HG03039 (cell line): ENCODE results near the gene CRYBA1.

Experiments used
- ATAC-seq: cut with Tn5 transposase; IDR thresholded peaks from one replicate; pipeline ENCODE4 v1.9.1; 2021; ENCODE audit warnings: mild to moderate bottlenecking, moderate library complexity; ENCODE audit not compliant: unreplicated experiment

CRYBA1 gene

GRCh38 chr17:29278692-29279091, 32.0 kb downstream of the CRYBA1 start:
- no peak for ATAC-seq

- ATAC-seq = no peak
Observed at GRCh38 chr17:29279397-29280070, 32.9 kb downstream of the CRYBA1 start.

DNA sequence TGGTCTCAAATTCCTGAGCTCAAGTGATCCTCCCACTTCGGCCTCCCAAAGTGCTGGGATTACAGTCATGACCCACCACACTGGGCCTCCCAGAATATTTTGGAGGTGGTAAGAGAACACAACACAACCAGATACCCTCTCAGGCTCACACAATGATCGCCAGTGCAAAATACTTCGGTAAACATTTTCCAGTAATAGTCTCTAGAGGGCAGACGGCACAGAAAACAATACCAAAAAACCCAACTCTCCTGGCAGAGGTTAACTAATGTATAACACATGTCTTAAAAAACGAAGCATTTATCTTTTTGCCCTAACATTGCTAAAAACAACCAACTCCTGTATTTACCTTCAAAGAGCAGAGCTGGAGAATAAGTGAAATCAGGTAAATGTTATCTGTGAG, 36.8 kb downstream of the CRYBA1 start:
- no peak for ATAC-seq

DNA sequence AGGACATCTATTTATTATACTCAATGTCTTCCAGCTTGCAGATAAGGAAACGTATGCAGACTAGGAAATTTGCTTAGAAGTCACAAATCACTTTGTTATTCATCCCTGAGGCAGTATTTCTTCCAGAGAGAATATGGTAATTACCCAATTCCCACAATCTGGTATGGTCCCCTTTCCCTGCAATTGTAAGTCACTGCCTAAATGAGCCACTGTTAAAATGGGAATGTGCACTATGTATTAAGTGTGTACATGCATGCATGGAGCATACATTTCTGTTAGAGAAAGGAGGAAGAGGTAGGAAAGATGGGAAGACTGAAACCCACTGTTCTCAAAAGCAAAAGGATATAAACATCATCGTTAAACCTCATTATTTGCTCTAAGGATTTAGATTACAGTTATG, 37.3 kb downstream of the CRYBA1 start:
- no peak for ATAC-seq

- ATAC-seq = no peak
Observed at GRCh38 chr17:29289852-29290251, 43.2 kb downstream of the CRYBA1 start.

DNA sequence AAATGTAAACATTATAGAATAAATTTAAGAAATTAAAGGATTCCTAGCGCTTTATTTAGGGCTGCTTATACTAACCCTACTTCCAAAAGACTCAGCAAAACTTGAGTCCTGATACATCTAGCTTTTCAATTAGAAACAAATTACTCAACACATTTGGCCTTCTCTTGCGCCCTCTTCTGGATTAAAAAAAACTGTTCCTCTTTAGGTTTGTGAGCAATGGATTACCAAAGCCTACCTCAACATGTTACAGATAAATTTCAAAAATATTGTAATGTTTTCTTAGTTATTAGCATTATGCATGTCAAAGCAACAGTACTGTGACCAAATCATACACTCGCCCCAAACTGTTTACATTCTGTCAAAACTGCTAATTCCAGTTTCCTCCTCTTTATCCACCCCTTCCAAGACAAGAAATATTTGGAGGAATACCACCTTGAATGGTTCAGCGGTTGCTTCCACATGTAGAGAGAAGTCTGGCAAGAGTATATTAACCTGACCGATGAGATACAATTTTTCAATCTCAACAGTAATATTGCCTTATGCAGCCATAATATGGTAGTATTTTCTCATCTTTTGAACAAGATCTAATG, 44.6 kb downstream of the CRYBA1 start:
- no peak for ATAC-seq

GRCh38 chr17:29292071-29292991, 45.7 kb downstream of the CRYBA1 start:
- no peak for ATAC-seq

- ATAC-seq = no peak
Observed at GRCh38 chr17:29292992-29293889, 46.6 kb downstream of the CRYBA1 start.

DNA sequence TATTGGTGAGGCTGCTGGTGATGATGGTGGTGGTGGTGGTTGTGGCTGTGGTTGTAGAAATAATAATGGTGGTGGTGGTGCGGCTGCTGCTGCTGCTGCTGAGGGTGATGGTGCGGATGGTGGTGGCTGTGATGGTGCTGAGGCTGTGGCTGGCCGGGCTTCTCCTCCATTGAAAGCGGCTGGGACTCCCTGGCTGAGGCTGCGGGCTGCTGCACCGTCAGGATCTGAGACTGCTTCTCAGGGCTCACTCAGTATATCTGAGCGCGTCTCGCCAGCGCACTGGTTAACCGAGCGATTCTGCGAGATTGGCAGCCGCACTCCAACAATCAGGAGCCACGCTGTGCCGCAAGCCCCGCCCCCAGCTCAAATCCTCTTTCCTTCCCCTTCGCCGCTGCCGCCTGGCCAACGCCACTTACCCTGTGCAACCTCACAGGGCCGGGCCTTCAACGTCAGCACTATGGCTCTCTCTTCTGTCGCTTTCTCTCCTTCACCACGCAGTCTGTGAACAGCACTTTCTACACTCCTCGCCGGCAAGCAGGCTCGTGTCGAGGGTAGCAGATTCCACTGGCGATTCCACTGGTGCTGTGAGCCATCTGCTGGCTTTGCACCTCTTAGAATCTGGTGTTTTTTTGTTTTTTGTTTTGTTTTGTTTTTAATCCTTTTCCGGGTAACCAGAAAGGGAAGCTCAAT, 47.4 kb downstream of the CRYBA1 start, which contains the start of gene NUFIP2:
Gene NUFIP2 (minus strand): TSS at position 259 of the 690 bp plus-strand sequence. CDS start 89 bp downstream, at position 170.
- ATAC-seq = peak; percentile 73

DNA sequence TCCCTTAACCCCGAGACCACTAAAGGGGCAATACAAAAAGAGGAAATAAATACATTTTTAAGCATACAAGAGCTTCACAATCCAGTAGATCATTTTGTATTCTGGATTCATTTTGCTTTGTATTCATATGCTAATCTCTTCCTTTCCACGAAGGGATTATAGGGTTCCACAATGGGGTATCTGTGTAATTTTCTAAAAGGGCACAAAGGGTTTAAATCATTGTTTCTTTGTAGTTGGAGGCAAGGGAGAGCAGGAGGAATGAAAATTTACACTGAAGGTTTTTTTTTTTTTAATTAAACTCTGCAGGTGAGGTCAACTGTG, 47.9 kb downstream of the CRYBA1 start:
- no peak for ATAC-seq

- no peak for ATAC-seq
Observed at GRCh38 chr17:29295420-29295819, 48.8 kb downstream of the CRYBA1 start.

DNA sequence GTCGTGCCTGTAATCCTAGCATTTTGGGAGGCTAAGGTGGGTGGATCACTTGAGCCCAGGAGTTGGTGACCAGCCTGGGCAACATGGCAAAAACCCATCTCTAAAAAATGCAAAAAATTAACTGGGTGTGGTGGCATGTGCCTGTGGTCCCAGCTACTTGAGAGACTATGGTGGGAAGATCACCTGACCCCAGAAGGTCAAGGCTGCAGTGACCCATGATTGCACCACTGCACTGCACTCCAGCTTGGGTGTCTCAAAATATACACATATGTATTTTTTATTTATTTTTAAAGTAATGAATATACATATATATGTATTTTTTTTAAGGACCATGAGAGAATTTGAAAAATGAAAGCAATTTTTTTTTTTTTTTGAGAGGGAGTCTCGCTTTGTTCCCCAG, 52.4 kb downstream of the CRYBA1 start:
- ATAC-seq = no peak

GRCh38 chr17:29303386-29303785, 56.7 kb downstream of the CRYBA1 start:
- no peak for ATAC-seq
